Dermis microvascular lymphatic vessel endothelial cell (primary cell): ENCODE results near the gene SNAPC5. TPM values are rescaled to one million over a fixed set of nuclear protein-coding genes. Genes with fewer than 3 reads are reported as not detected.
A peak's percentile ranks its signal among the peaks of the same experiment; 100 is the strongest.

Experiments used
- DNase-seq, 2 donors: peaks; one replicate each; pipeline versions ENCODE4 v3.0.0 to v3.0.0-alpha.2; 2010; ENCODE audit warnings: low read depth in 2 of 2
- total RNA-seq: library from RNA; depleted of rRNA; stranded (reverse); fragments of >200 nt; gene quantifications from 2 replicates; pipeline ENCODE4 v1.2.1, GENCODE V29; 2014

SNAPC5 gene
- total RNA-seq, 1 donor from 2014 or later: 15.5 TPM

GRCh38 chr15:66459818-66460615 lies 37.5 kb downstream of the SNAPC5 start:
- peak in 1 of 2 donors; percentile 19 for DNase-seq

- DNase-seq: peak in 1 of 2 donors; percentile 14
Measured at GRCh38 chr15:66456211-66456610, 41.4 kb downstream of the SNAPC5 start.

- DNase-seq: no peak
Measured at GRCh38 chr15:66454143-66454542, 43.4 kb downstream of the SNAPC5 start.

GRCh38 chr15:66452971-66453580 lies 44.5 kb downstream of the SNAPC5 start:
- DNase-seq: no peak

GRCh38 chr15:66452420-66452819 lies 45.1 kb downstream of the SNAPC5 start:
- no peak for DNase-seq

Other genes with a start within 250 kb of the SNAPC5 start
- not detected in 2 replicates for gene MEGF11, start 244.0 kb downstream of the SNAPC5 start, total RNA-seq
- gene DIS3L, start 204.2 kb downstream of the SNAPC5 start, total RNA-seq: 17.5 and 20.9 TPM in 2 replicates
- 3.7 and 7.1 TPM in 2 replicates for gene TIPIN, start 141.1 kb downstream of the SNAPC5 start, total RNA-seq
- 29.8 and 33.3 TPM in 2 replicates for gene MAP2K1, start 110.8 kb downstream of the SNAPC5 start, total RNA-seq
- 1,501 and 2,634 TPM in 2 replicates for gene RPL4, start 7.1 kb upstream of the SNAPC5 start, total RNA-seq
- 9.1 and 13.4 TPM in 2 replicates for gene ZWILCH, start 7.6 kb upstream of the SNAPC5 start, total RNA-seq
- gene LCTL, start 68.2 kb upstream of the SNAPC5 start, total RNA-seq: not detected in 2 replicates
- 7.1 and 7.5 TPM in 2 replicates for gene SMAD6, start 204.5 kb upstream of the SNAPC5 start, total RNA-seq